Measurements from ENCODE around the gene QRFP. TPM values are rescaled to one million over a fixed set of nuclear protein-coding genes. Genes with fewer than 3 reads are reported as not detected.
"Not testable (repeated sequence)": the region's sequence is repeated elsewhere in the genome, so short reads cannot be mapped to it uniquely, and the experiment has no call there.

Gene QRFP
- total RNA-seq, 2 experiments from 2014 or later, result not detected

GRCh38 chr9:130915096-130915447, 18.5 kb upstream of the QRFP start:
- Mint-ChIP-seq H3K4me3 (no peak overlapping the region), H3K27ac (no peak overlapping the region), H3K27me3 (no peaks in the 10 kb centered on the region), H3K9me3 (no peaks in the 10 kb centered on the region), H3K36me3 (no peaks in the 10 kb centered on the region), H3K4me1 (peaks cover 4% of the 10 kb centered on the region)
- DNase-seq, result no peak

GRCh38 chr9:130914417-130915095, 17.9 kb upstream of the QRFP start:
- DNase-seq, result no peak
- H3K4me1 Mint-ChIP-seq, result peaks cover 4% of the 10 kb centered on the region
- H3K27ac Mint-ChIP-seq, result no peak overlapping the region
- no peaks in the 10 kb centered on the region for H3K36me3 Mint-ChIP-seq
- no peaks in the 10 kb centered on the region for H3K9me3 Mint-ChIP-seq
- H3K27me3 Mint-ChIP-seq, result no peaks in the 10 kb centered on the region
- H3K4me3 Mint-ChIP-seq, result no peak overlapping the region

GRCh38 chr9:130913599-130914416, 17.2 kb upstream of the QRFP start:
- H3K9me3 Mint-ChIP-seq, result no peaks in the 10 kb centered on the region
- no peak for DNase-seq
- H3K27ac Mint-ChIP-seq, result no peak overlapping the region
- H3K36me3 Mint-ChIP-seq, result no peaks in the 10 kb centered on the region
- H3K27me3 Mint-ChIP-seq, result no peaks in the 10 kb centered on the region
- peaks cover 4% of the 10 kb centered on the region for H3K4me1 Mint-ChIP-seq
- no peak overlapping the region for H3K4me3 Mint-ChIP-seq

GRCh38 chr9:130912932-130913598, 16.5 kb upstream of the QRFP start:
- H3K9me3 Mint-ChIP-seq, result no peaks in the 10 kb centered on the region
- H3K4me3 Mint-ChIP-seq, result no peak overlapping the region
- DNase-seq, result no peak
- no peaks in the 10 kb centered on the region for H3K36me3 Mint-ChIP-seq
- H3K4me1 Mint-ChIP-seq, result peaks cover 5% of the 10 kb centered on the region
- no peaks in the 10 kb centered on the region for H3K27me3 Mint-ChIP-seq
- no peak overlapping the region for H3K27ac Mint-ChIP-seq

GRCh38 chr9:130911254-130912049, 14.8 kb upstream of the QRFP start:
- Mint-ChIP-seq H3K36me3 (no peaks in the 10 kb centered on the region), H3K27me3 (no peaks in the 10 kb centered on the region), H3K4me1 (peaks cover 7% of the 10 kb centered on the region), H3K4me3 (no peak overlapping the region), H3K27ac (no peak overlapping the region), H3K9me3 (no peaks in the 10 kb centered on the region)
- DNase-seq, result no peak

GRCh38 chr9:130910670-130911069, 14.1 kb upstream of the QRFP start:
- not testable (repeated sequence) for H3K4me1 Mint-ChIP-seq, DNase-seq, H3K4me3 Mint-ChIP-seq, H3K27me3 Mint-ChIP-seq, H3K36me3 Mint-ChIP-seq, H3K27ac Mint-ChIP-seq, H3K9me3 Mint-ChIP-seq

GRCh38 chr9:130910041-130910440, 13.4 kb upstream of the QRFP start:
- H3K9me3 Mint-ChIP-seq, H3K4me1 Mint-ChIP-seq, H3K4me3 Mint-ChIP-seq, H3K27me3 Mint-ChIP-seq, H3K36me3 Mint-ChIP-seq, DNase-seq, H3K27ac Mint-ChIP-seq: not testable (repeated sequence)

GRCh38 chr9:130908878-130909355, 12.3 kb upstream of the QRFP start:
- Mint-ChIP-seq H3K4me1 (peaks cover 7% of the 10 kb centered on the region), H3K36me3 (no peaks in the 10 kb centered on the region), H3K27ac (no peak overlapping the region), H3K4me3 (no peak overlapping the region), H3K27me3 (no peaks in the 10 kb centered on the region), H3K9me3 (no peaks in the 10 kb centered on the region)
- no peak for DNase-seq

GRCh38 chr9:130908146-130908877, 11.7 kb upstream of the QRFP start:
- H3K27ac Mint-ChIP-seq, result no peak overlapping the region
- peaks cover 3% of the 10 kb centered on the region for H3K27me3 Mint-ChIP-seq
- no peak for DNase-seq
- H3K9me3 Mint-ChIP-seq, result no peaks in the 10 kb centered on the region
- no peak overlapping the region for H3K4me3 Mint-ChIP-seq
- no peaks in the 10 kb centered on the region for H3K36me3 Mint-ChIP-seq
- peaks cover 7% of the 10 kb centered on the region for H3K4me1 Mint-ChIP-seq

- Mint-ChIP-seq H3K9me3 (no peaks in the 10 kb centered on the region), H3K27ac (no peak overlapping the region), H3K27me3 (peaks cover 3% of the 10 kb centered on the region), H3K36me3 (no peaks in the 10 kb centered on the region), H3K4me1 (peaks cover 7% of the 10 kb centered on the region), H3K4me3 (no peak overlapping the region)
- no peak for DNase-seq
Measured at GRCh38 chr9:130906735-130907416, 10.3 kb upstream of the QRFP start.

- no peak for DNase-seq
- Mint-ChIP-seq H3K4me3 (no peak overlapping the region), H3K27me3 (peaks cover 3% of the 10 kb centered on the region), H3K36me3 (no peaks in the 10 kb centered on the region), H3K27ac (no peak overlapping the region), H3K9me3 (no peaks in the 10 kb centered on the region), H3K4me1 (peaks cover 7% of the 10 kb centered on the region)
Measured at GRCh38 chr9:130905902-130906734, 9.5 kb upstream of the QRFP start.

GRCh38 chr9:130905125-130905901, 8.7 kb upstream of the QRFP start:
- Mint-ChIP-seq H3K36me3 (no peaks in the 10 kb centered on the region), H3K27ac (no peak overlapping the region), H3K9me3 (no peaks in the 10 kb centered on the region), H3K4me3 (no peak overlapping the region), H3K27me3 (peaks cover 3% of the 10 kb centered on the region), H3K4me1 (peaks cover 2% of the 10 kb centered on the region)
- DNase-seq, result no peak
